Karpas-422 (cell line): Measurements from ENCODE around the gene FHIT. TPM values are rescaled to one million over a fixed set of nuclear protein-coding genes. Genes with fewer than 3 reads are reported as not detected.

Experiments used
- DNase-seq: peaks from one replicate; pipeline ENCODE4 v3.0.0-alpha.2; 2015
- H2AFZ ChIP-seq: fragments of 200-600 bp; sonication (generic); 2 replicates; pipeline ENCODE4 v1.6.1; 2014; ENCODE audit warnings: antibody characterized with exemption, low read length, mixed read lengths
- H3K27ac ChIP-seq: fragments of 200-600 bp; sonication (generic); 2 replicates; pipeline ENCODE4 v1.5.1; 2014; ENCODE audit warnings: mild to moderate bottlenecking, low read length, moderate library complexity
- H3K27me3 ChIP-seq: fragments of 200-600 bp; sonication (generic); 2 replicates; pipeline ENCODE4 v1.6.1; 2014; ENCODE audit warnings: low read length, mixed read lengths
- H3K36me3 ChIP-seq: fragments of 200-600 bp; sonication (generic); 2 replicates; pipeline ENCODE4 v1.6.1; 2014; ENCODE audit warnings: low read length, mixed read lengths; ENCODE audit not compliant: insufficient read depth
- H3K4me1 ChIP-seq: fragments of 200-600 bp; sonication (generic); 2 replicates; pipeline ENCODE4 v1.6.1; 2014; ENCODE audit warnings: mild to moderate bottlenecking, low read length, mixed read lengths
- H3K4me2 ChIP-seq: fragments of 200-600 bp; sonication (generic); 2 replicates; pipeline ENCODE4 v1.6.1; 2014; ENCODE audit warnings: low read length, low read depth, mild to moderate bottlenecking; ENCODE audit not compliant: poor library complexity, severe bottlenecking
- H3K4me3 ChIP-seq: fragments of 200-600 bp; sonication (generic); 2 replicates; pipeline ENCODE4 v1.5.1; 2014; ENCODE audit warnings: mild to moderate bottlenecking, antibody characterized with exemption, low read length, mixed read lengths
- H3K79me2 ChIP-seq: fragments of 200-600 bp; sonication (generic); 2 replicates; pipeline ENCODE4 v1.6.1; 2014; ENCODE audit warnings: mild to moderate bottlenecking, low read length, mixed read lengths
- H3K9ac ChIP-seq: fragments of 200-600 bp; sonication (generic); 2 replicates; pipeline ENCODE4 v1.6.0; 2014; ENCODE audit warnings: low read length
- H3K9me2 ChIP-seq: fragments of 200-600 bp; sonication (generic), shearing (Covaris generic); replicated peaks from 2 replicates; pipeline ENCODE4 v1.6.0; 2014; ENCODE audit warnings: mild to moderate bottlenecking, low read length, moderate library complexity; ENCODE audit not compliant: insufficient read depth
- H3K9me3 ChIP-seq: fragments of 300-700, 200-600 bp; sonication (generic); 2 replicates; pipeline ENCODE4 v1.6.1; 2014; ENCODE audit warnings: low read length, mixed read lengths
- H4K20me1 ChIP-seq: fragments of 200-600 bp; sonication (generic); 2 replicates; pipeline ENCODE4 v1.6.1; 2014; ENCODE audit warnings: mild to moderate bottlenecking, antibody characterized with exemption, low read length, low read depth; ENCODE audit not compliant: insufficient read depth
- total RNA-seq: library from RNA; depleted of rRNA; stranded (reverse); fragments of >200 nt; shearing (Covaris generic); gene quantifications from 2 replicates; pipeline ENCODE4 v1.2.3, GENCODE V29; 2014; ENCODE audit warnings: low replicate concordance

Gene FHIT
- total RNA-seq, 1 experiment from 2014 or later = not detected

DNA sequence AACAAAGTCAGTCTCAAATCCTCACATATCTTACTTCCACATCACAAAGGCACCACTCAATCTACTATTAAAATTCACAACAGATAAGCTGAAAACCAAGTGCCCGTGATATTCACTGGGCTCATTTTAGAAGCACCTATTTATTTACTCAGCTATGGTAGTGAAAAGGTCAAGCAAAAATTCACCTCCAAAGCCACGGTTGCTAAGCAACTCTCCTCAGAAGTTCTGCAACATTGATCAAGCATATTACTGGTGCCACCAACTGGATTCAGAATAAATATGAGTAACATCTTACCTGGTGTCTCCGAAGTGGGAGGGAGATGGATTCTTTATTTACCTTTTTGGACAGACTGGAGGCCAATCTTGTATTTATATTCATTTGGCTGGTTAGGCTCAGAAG is 714.8 kb downstream of the FHIT start:
- no peak overlapping the region for H3K4me3 ChIP-seq
- DNase-seq = no peak

DNA sequence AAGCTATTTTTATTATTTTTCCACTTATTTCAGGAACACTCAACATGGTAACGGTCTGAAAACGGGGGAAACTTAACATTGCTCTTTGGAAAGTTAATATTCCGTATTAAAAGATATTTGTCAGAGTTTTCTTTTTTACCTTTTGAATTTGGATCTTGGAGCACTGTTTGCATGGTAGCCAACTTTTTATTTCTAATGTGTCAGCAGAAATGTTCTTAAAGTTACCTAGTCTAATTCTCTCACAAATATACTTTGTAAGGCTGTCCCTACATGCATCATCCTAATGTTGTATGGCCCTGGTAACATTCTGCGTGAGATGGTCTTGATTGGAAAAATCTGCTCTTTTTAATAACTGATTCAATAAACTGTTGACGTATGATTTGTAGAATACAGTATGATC is 719.5 kb downstream of the FHIT start:
- H3K9ac ChIP-seq = no peak overlapping the region

More for the DNA sequence above, 714.8 kb downstream of the FHIT start:
- Histone ChIP-seq H3K9ac (no peak overlapping the region), H3K79me2 (no peaks in the 10 kb centered on the region), H3K36me3 (no peaks in the 10 kb centered on the region), H3K27me3 (no peaks in the 10 kb centered on the region), H2AFZ (no peak overlapping the region), H3K9me2 (no peaks in the 10 kb centered on the region), H3K9me3 (peaks cover 11% of the 10 kb centered on the region), H3K4me1 (no peaks in the 10 kb centered on the region), H4K20me1 (no peaks in the 10 kb centered on the region), H3K4me2 (no peak overlapping the region), H3K27ac (no peak overlapping the region)

DNA sequence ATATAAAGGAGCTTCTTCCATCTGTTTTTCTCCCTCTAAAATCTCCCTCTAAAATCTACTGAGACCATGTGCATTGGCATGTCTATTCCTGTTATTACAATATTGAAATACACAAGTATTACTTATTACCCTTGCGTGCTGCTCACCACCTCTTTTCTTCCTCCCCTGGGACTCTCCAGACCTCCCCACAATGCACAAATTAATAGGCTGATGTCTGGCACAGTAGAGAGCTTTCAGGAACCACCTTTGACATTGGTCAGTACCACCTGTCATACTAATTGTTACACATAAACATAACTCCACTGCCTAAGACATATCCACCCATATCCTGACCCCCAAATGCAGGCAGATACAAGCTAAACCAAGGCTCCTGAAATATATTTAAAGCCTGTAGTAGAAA is 722.6 kb downstream of the FHIT start:
- H3K27ac ChIP-seq = no peak overlapping the region
- no peak overlapping the region for H2AFZ ChIP-seq
- no peaks in the 10 kb centered on the region for H3K27me3 ChIP-seq
- no peak overlapping the region for H3K4me3 ChIP-seq
- H3K4me2 ChIP-seq = no peak overlapping the region
- DNase-seq = no peak
- no peaks in the 10 kb centered on the region for H3K36me3 ChIP-seq
- no peak overlapping the region for H3K9ac ChIP-seq
- no peaks in the 10 kb centered on the region for H3K9me2 ChIP-seq
- no peaks in the 10 kb centered on the region for H3K4me1 ChIP-seq
- peaks cover 17% of the 10 kb centered on the region for H3K9me3 ChIP-seq
- no peaks in the 10 kb centered on the region for H3K79me2 ChIP-seq
- no peaks in the 10 kb centered on the region for H4K20me1 ChIP-seq

More for the DNA sequence above, 719.5 kb downstream of the FHIT start:
- Histone ChIP-seq H3K9me3 (peaks cover 18% of the 10 kb centered on the region), H3K79me2 (no peaks in the 10 kb centered on the region), H4K20me1 (no peaks in the 10 kb centered on the region), H3K4me1 (no peaks in the 10 kb centered on the region), H3K27ac (no peak overlapping the region), H2AFZ (no peak overlapping the region), H3K4me3 (no peak overlapping the region), H3K4me2 (no peak overlapping the region), H3K36me3 (no peaks in the 10 kb centered on the region), H3K9me2 (no peaks in the 10 kb centered on the region), H3K27me3 (no peaks in the 10 kb centered on the region)
- DNase-seq = no peak

DNA sequence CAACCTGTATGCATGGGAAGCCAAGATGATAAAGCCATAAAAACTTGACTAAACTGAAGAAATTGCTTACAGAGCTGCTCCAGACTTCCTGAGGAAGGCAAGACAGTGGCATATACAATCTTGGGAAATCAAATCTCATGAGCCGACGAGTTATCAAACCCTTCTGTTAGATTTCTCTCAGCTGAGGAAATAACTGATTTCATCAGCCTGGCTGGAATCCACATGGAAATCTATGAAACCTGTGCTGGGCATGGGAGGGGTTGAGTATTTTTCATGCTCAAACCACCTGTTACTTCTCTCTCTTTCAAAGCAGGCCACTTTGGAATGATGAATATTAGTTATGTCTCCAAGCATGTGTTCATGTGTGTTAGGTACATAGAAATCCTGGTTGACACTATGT is 727.7 kb downstream of the FHIT start:
- Histone ChIP-seq H3K4me1 (no peaks in the 10 kb centered on the region), H4K20me1 (no peaks in the 10 kb centered on the region), H3K9me2 (no peaks in the 10 kb centered on the region), H3K9ac (no peak overlapping the region), H3K36me3 (no peaks in the 10 kb centered on the region), H3K27me3 (no peaks in the 10 kb centered on the region), H3K79me2 (no peaks in the 10 kb centered on the region), H3K27ac (no peak overlapping the region), H2AFZ (no peak overlapping the region), H3K9me3 (peaks cover 17% of the 10 kb centered on the region), H3K4me3 (no peak overlapping the region), H3K4me2 (no peak overlapping the region)
- DNase-seq = no peak

DNA sequence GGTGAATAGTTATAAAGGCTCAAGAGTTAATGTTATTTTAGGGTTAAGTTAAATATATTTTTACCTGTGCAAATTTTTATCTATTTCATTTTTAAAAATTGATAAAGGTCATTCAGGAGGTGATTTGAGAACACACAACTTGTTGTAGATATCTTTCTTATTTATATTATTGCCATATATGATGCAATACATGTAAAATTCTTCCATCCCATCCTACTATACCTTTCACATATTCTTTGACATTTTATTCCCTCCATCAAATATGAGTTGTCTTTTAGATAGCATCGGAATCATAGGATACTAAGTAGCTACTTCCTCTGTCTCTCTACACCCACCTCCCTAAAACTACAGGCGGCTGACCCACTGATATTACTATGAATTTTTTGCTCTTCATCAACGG is 734.1 kb downstream of the FHIT start:
- H3K79me2 ChIP-seq = no peaks in the 10 kb centered on the region
- no peaks in the 10 kb centered on the region for H4K20me1 ChIP-seq
- H2AFZ ChIP-seq = no peak overlapping the region
- H3K4me1 ChIP-seq = no peaks in the 10 kb centered on the region
- no peaks in the 10 kb centered on the region for H3K27me3 ChIP-seq
- no peaks in the 10 kb centered on the region for H3K36me3 ChIP-seq
- H3K9me3 ChIP-seq = peaks cover 5% of the 10 kb centered on the region
- no peak overlapping the region for H3K27ac ChIP-seq
- H3K4me2 ChIP-seq = no peak overlapping the region
- H3K9me2 ChIP-seq = no peaks in the 10 kb centered on the region
- H3K9ac ChIP-seq = no peak overlapping the region
- no peak for DNase-seq
- H3K4me3 ChIP-seq = no peak overlapping the region

DNA sequence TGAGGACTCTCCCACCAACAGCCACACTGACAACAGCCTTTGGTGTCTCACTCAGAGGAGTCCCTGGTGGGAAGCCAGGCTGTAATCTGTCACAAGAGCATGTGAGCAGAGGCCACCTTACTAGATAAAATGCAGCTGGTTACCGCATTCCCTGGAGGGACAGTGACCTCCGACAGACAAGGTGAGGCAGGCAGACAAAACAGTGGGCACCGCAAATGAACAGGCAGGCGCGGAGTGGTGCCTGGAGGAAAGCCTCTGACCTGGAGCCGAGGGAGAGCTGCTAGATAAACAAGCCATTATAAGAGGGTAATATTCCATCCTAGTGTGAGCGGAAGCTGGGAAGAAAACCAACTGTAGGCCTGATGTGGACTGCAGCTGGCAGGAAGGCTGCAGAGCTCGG is 736.4 kb downstream of the FHIT start:
- Histone ChIP-seq H3K4me3 (no peak overlapping the region), H3K79me2 (no peaks in the 10 kb centered on the region), H3K36me3 (no peaks in the 10 kb centered on the region), H3K9me2 (no peaks in the 10 kb centered on the region), H2AFZ (no peak overlapping the region), H3K4me1 (no peaks in the 10 kb centered on the region), H3K27ac (no peak overlapping the region), H3K9me3 (no peaks in the 10 kb centered on the region; the same call in 1 of the 2 replicates), H3K27me3 (no peaks in the 10 kb centered on the region), H4K20me1 (no peaks in the 10 kb centered on the region), H3K4me2 (no peak overlapping the region), H3K9ac (no peak overlapping the region)
- DNase-seq = no peak

DNA sequence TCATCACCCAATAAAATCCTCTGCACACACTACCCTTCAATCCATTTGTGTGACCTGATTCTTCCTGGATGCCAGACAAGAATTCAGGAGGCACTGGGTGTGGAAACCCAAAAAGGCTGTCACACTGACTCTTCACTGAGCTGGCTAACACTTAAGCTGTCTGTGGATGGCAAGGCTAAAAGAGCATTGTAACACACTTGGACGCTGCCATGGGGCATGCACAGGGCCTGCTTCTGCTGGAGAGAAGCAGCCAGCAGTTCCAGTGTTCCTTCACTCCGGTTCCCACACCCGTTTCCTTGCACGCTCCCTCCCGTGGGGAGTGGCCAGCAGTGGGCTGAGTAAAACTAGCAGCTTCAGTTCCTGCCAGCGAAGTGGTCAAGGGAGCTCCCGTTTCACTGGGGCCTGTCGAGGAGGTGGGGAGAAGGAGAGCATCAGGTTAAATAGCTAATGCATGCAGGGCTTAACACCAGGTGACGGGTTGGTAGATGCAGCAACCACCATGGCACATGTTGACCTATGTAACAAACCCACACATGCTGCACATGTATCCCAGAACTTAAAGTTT is 737.1 kb downstream of the FHIT start:
- no peak overlapping the region for H3K9ac ChIP-seq
- no peaks in the 10 kb centered on the region for H4K20me1 ChIP-seq
- H3K4me3 ChIP-seq = no peak overlapping the region
- no peaks in the 10 kb centered on the region for H3K79me2 ChIP-seq
- no peaks in the 10 kb centered on the region for H3K36me3 ChIP-seq
- no peak overlapping the region for H3K27ac ChIP-seq
- H2AFZ ChIP-seq = no peak overlapping the region
- H3K9me3 ChIP-seq = no peaks in the 10 kb centered on the region; the same call in 1 of the 2 replicates
- H3K4me1 ChIP-seq = no peaks in the 10 kb centered on the region
- no peak overlapping the region for H3K4me2 ChIP-seq
- H3K9me2 ChIP-seq = no peaks in the 10 kb centered on the region
- H3K27me3 ChIP-seq = no peaks in the 10 kb centered on the region
- DNase-seq = no peak

DNA sequence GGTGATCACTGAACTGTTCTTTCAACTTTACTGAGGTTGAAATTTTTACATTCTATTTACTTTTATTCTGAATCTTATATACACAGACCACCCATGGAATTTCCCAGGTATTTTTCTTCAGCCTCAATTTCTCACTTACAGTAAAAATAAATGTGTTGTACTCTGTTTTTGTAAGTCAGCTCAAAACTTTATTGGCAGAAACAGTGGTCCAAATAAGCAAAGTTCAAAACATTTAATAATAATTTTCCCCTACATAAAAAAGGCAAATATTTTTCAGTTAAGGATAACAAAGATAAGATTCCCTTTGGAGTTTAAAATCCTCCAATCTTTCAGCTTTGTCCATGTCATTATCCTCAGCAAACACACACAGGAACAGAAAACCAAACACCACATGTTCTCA is 738.0 kb downstream of the FHIT start:
- Histone ChIP-seq H3K9me3 (peaks cover 1% of the 10 kb centered on the region; the same call in 1 of the 2 replicates), H3K27ac (no peak overlapping the region), H3K4me3 (no peak overlapping the region), H3K4me1 (no peaks in the 10 kb centered on the region), H3K4me2 (no peak overlapping the region), H3K36me3 (no peaks in the 10 kb centered on the region), H3K79me2 (no peaks in the 10 kb centered on the region), H3K9ac (no peak overlapping the region), H2AFZ (no peak overlapping the region), H3K27me3 (no peaks in the 10 kb centered on the region), H3K9me2 (no peaks in the 10 kb centered on the region), H4K20me1 (no peaks in the 10 kb centered on the region)
- DNase-seq = no peak

DNA sequence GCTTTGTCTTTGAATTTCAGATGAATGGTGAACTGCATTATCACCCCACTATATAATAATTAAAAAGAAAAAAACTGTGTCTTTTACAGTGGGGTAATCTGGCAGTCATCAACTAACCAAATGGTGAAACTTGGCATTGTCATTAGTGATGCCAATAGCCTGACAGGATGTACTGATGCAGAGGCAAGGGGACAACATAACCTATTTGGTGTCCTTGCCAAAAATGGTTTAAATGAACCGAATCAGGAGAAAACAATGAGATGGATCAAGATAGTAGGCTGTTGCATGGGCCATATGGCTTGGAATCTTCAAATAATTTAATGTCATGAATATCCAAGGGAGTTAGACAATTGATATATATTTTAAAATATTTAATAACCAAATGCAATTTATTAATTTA is 738.7 kb downstream of the FHIT start:
- Histone ChIP-seq H3K9ac (no peak overlapping the region), H3K4me1 (no peaks in the 10 kb centered on the region)
- DNase-seq = no peak

More for the DNA sequence above, 738.7 kb downstream of the FHIT start:
- Histone ChIP-seq H3K4me2 (no peak overlapping the region), H3K36me3 (no peaks in the 10 kb centered on the region), H3K9me2 (no peaks in the 10 kb centered on the region), H3K27ac (no peak overlapping the region), H2AFZ (no peak overlapping the region), H3K79me2 (no peaks in the 10 kb centered on the region), H4K20me1 (no peaks in the 10 kb centered on the region), H3K9me3 (peaks cover 8% of the 10 kb centered on the region), H3K27me3 (no peaks in the 10 kb centered on the region), H3K4me3 (no peak overlapping the region)
